ENCODE data around the gene PROCR.
A peak's percentile ranks its signal among the peaks of the same experiment; 100 is the strongest.
"Not testable (repeated sequence)": the region's sequence is repeated elsewhere in the genome, so short reads cannot be mapped to it uniquely, and the experiment has no call there.

The PROCR gene

GRCh38 chr20:35171753-35172433, at the start of gene PROCR:
PROCR (plus strand) TSS chr20:35172072; CDS start chr20:35172155, 83 bp downstream.
- peak; percentile 86 for DNase-seq (ENCODE audit: low read depth)

GRCh38 chr20:35122756-35123405, 49.0 kb upstream of the PROCR start:
- no peak for DNase-seq (ENCODE audit: low read depth)

GRCh38 chr20:35125753-35126152, 46.1 kb upstream of the PROCR start:
- DNase-seq (ENCODE audit: low read depth): no peak

- DNase-seq (ENCODE audit: low read depth): peak; percentile 73
These were observed 42.2 kb upstream of the PROCR start for GRCh38 chr20:35129647-35130069.

- no peak for DNase-seq (ENCODE audit: low read depth)
These were observed 39.9 kb upstream of the PROCR start for GRCh38 chr20:35131934-35132333.

- no peak for DNase-seq (ENCODE audit: low read depth)
These were observed 38.8 kb upstream of the PROCR start for GRCh38 chr20:35133031-35133430.

- peak; percentile 51 for DNase-seq (ENCODE audit: low read depth)
These were observed 38.1 kb upstream of the PROCR start for GRCh38 chr20:35133735-35134134.

- DNase-seq (ENCODE audit: low read depth): peak; percentile 29
These were observed 37.4 kb upstream of the PROCR start for GRCh38 chr20:35134472-35134871.

GRCh38 chr20:35134880-35135279, 37.0 kb upstream of the PROCR start:
- no peak for DNase-seq (ENCODE audit: low read depth)

GRCh38 chr20:35135867-35136586, 35.8 kb upstream of the PROCR start:
- DNase-seq (ENCODE audit: low read depth): peak; percentile 90

- DNase-seq (ENCODE audit: low read depth): no peak
These were observed 27.2 kb upstream of the PROCR start for GRCh38 chr20:35144694-35145093.

- DNase-seq (ENCODE audit: low read depth): peak; percentile 62
These were observed 26.7 kb upstream of the PROCR start for GRCh38 chr20:35145141-35145564.

GRCh38 chr20:35146299-35146919, 25.5 kb upstream of the PROCR start:
- DNase-seq (ENCODE audit: low read depth): no peak

GRCh38 chr20:35146920-35147574, 24.8 kb upstream of the PROCR start, which contains the start of gene EDEM2:
EDEM2 (minus strand) TSS chr20:35147336; CDS start chr20:35147258, 78 bp downstream.
- DNase-seq (ENCODE audit: low read depth): peak; percentile 97

- DNase-seq (ENCODE audit: low read depth): peak; percentile 39
These were observed 24.2 kb upstream of the PROCR start for GRCh38 chr20:35147575-35148071.

GRCh38 chr20:35150846-35151579, 20.9 kb upstream of the PROCR start:
- no peak for DNase-seq (ENCODE audit: low read depth)

- DNase-seq (ENCODE audit: low read depth): no peak
These were observed 20.1 kb upstream of the PROCR start for GRCh38 chr20:35151736-35152135.

- DNase-seq (ENCODE audit: low read depth): no peak
These were observed 15.9 kb upstream of the PROCR start for GRCh38 chr20:35155936-35156335.

GRCh38 chr20:35156978-35157377, 14.9 kb upstream of the PROCR start:
- DNase-seq (ENCODE audit: low read depth): no peak

- DNase-seq (ENCODE audit: low read depth): not testable (repeated sequence)
These were observed 11.5 kb upstream of the PROCR start for GRCh38 chr20:35160341-35160740.

GRCh38 chr20:35164531-35164930, 7.3 kb upstream of the PROCR start:
- DNase-seq (ENCODE audit: low read depth): not testable (repeated sequence)

Measured in iris pigment epithelial cell (primary cell).